Measurements from ENCODE around the gene TBC1D5.

Gene TBC1D5

GRCh38 chr3:17207019-17207418 is 535.4 kb downstream of the TBC1D5 start:
- H3K4me3 ChIP-seq (ENCODE audit: low read length, poor library complexity, severe bottlenecking) = no peak overlapping the region
- no peak overlapping the region for H3K9ac ChIP-seq (ENCODE audit: low read depth, low read length, poor library complexity, severe bottlenecking)
- H3F3A ChIP-seq (ENCODE audit: low read depth) = no peaks in the 10 kb centered on the region
- TF ChIP-seq CTCF (conservative IDR thresholded peaks at IDR 0.05; ENCODE audit: low read length) = no peak
- TF ChIP-seq EZH2phosphoT487 (IDR thresholded peaks at IDR 0.05; ENCODE audit: borderline replicate concordance) = no peak
- no peaks in the 10 kb centered on the region for H3K79me2 ChIP-seq (ENCODE audit: insufficient read depth, low read length)
- H3K27me3 ChIP-seq (ENCODE audit: insufficient read depth, low read length, poor library complexity, severe bottlenecking) = no peaks in the 10 kb centered on the region
- H3K9me3 ChIP-seq (ENCODE audit: insufficient read depth, low read depth, low read length) = peaks cover 12% of the 10 kb centered on the region; the same call in 1 of the 2 replicates
- H3K4me2 ChIP-seq (ENCODE audit: low read depth, low read length, poor library complexity, severe bottlenecking) = no peak overlapping the region
- no peaks in the 10 kb centered on the region for H3K4me1 ChIP-seq (ENCODE audit: insufficient read depth, low read length, poor library complexity, severe bottlenecking)
- H4K20me1 ChIP-seq (ENCODE audit: insufficient read depth, low read length, poor library complexity, severe bottlenecking) = no peaks in the 10 kb centered on the region
- peaks cover 19% of the 10 kb centered on the region; the same call in 1 of the 2 replicates for H3K36me3 ChIP-seq (ENCODE audit: insufficient read depth, low read length)
- H3K9me2 ChIP-seq (replicated peaks; ENCODE audit: low read depth, low read length) = no peaks in the 10 kb centered on the region
- no peak overlapping the region for H2AFZ ChIP-seq (ENCODE audit: low read length)

- peaks cover 4% of the 10 kb centered on the region for H3K4me1 ChIP-seq (ENCODE audit: insufficient read depth, low read length, poor library complexity, severe bottlenecking)
- H3K4me3 ChIP-seq (ENCODE audit: low read length, poor library complexity, severe bottlenecking) = no peak overlapping the region
- H3K79me2 ChIP-seq (ENCODE audit: insufficient read depth, low read length) = no peaks in the 10 kb centered on the region
- H3F3A ChIP-seq (ENCODE audit: low read depth) = no peaks in the 10 kb centered on the region
- H3K36me3 ChIP-seq (ENCODE audit: insufficient read depth, low read length) = peaks cover 27% of the 10 kb centered on the region
- peaks cover 23% of the 10 kb centered on the region; the same call in 1 of the 2 replicates for H3K9me3 ChIP-seq (ENCODE audit: insufficient read depth, low read depth, low read length)
- no peaks in the 10 kb centered on the region for H3K27me3 ChIP-seq (ENCODE audit: insufficient read depth, low read length, poor library complexity, severe bottlenecking)
- no peak overlapping the region for H3K9ac ChIP-seq (ENCODE audit: low read depth, low read length, poor library complexity, severe bottlenecking)
- H4K20me1 ChIP-seq (ENCODE audit: insufficient read depth, low read length, poor library complexity, severe bottlenecking) = no peaks in the 10 kb centered on the region
- H2AFZ ChIP-seq (ENCODE audit: low read length) = no peak overlapping the region
- H3K9me2 ChIP-seq (replicated peaks; ENCODE audit: low read depth, low read length) = no peaks in the 10 kb centered on the region
- TF ChIP-seq CTCF (conservative IDR thresholded peaks at IDR 0.05; ENCODE audit: low read length) = no peak
- TF ChIP-seq EZH2phosphoT487 (IDR thresholded peaks at IDR 0.05; ENCODE audit: borderline replicate concordance) = no peak
- no peak overlapping the region for H3K4me2 ChIP-seq (ENCODE audit: low read depth, low read length, poor library complexity, severe bottlenecking)
These were observed 538.3 kb downstream of the TBC1D5 start for GRCh38 chr3:17204049-17204650.

GRCh38 chr3:17201538-17201937 is 540.9 kb downstream of the TBC1D5 start:
- H3K79me2 ChIP-seq (ENCODE audit: insufficient read depth, low read length) = no peaks in the 10 kb centered on the region
- H4K20me1 ChIP-seq (ENCODE audit: insufficient read depth, low read length, poor library complexity, severe bottlenecking) = no peaks in the 10 kb centered on the region
- H2AFZ ChIP-seq (ENCODE audit: low read length) = no peak overlapping the region
- H3K27me3 ChIP-seq (ENCODE audit: insufficient read depth, low read length, poor library complexity, severe bottlenecking) = no peaks in the 10 kb centered on the region
- peaks cover 23% of the 10 kb centered on the region for H3K36me3 ChIP-seq (ENCODE audit: insufficient read depth, low read length)
- H3F3A ChIP-seq (ENCODE audit: low read depth) = no peaks in the 10 kb centered on the region
- no peak overlapping the region for H3K4me3 ChIP-seq (ENCODE audit: low read length, poor library complexity, severe bottlenecking)
- TF ChIP-seq CTCF (conservative IDR thresholded peaks at IDR 0.05; ENCODE audit: low read length) = no peak
- no peak for TF ChIP-seq EZH2phosphoT487 (IDR thresholded peaks at IDR 0.05; ENCODE audit: borderline replicate concordance)
- no peaks in the 10 kb centered on the region for H3K9me2 ChIP-seq (replicated peaks; ENCODE audit: low read depth, low read length)
- peaks cover 23% of the 10 kb centered on the region; the same call in 1 of the 2 replicates for H3K9me3 ChIP-seq (ENCODE audit: insufficient read depth, low read depth, low read length)
- H3K4me2 ChIP-seq (ENCODE audit: low read depth, low read length, poor library complexity, severe bottlenecking) = no peak overlapping the region
- H3K4me1 ChIP-seq (ENCODE audit: insufficient read depth, low read length, poor library complexity, severe bottlenecking) = peaks cover 4% of the 10 kb centered on the region
- no peak overlapping the region for H3K9ac ChIP-seq (ENCODE audit: low read depth, low read length, poor library complexity, severe bottlenecking)

Data from Loucy (cell line).